HepG2 (cell line): Measurements from ENCODE around the gene ARG2.

ENCODE experiments used
- KLF13 ChIP-seq: sonication (generic); formaldehyde crosslinking; IDR thresholded peaks from 2 replicates; pipeline ENCODE4 v1.4.0; 2020; ENCODE audit warnings: mild to moderate bottlenecking, missing genetic modification reagents
- MTA1 ChIP-seq: sonication (generic); formaldehyde crosslinking; IDR thresholded peaks from 2 replicates; pipeline ENCODE4 v1.4.0; 2020; ENCODE audit warnings: missing genetic modification reagents, mild to moderate bottlenecking, borderline replicate concordance
- TF ChIP-seq, protein P1 (sequence below): sonication (generic); formaldehyde crosslinking; IDR thresholded peaks from 2 replicates; pipeline ENCODE4 v1.5.0; 2020; ENCODE audit warnings: mild to moderate bottlenecking, missing genetic modification reagents, moderate library complexity

DNA sequence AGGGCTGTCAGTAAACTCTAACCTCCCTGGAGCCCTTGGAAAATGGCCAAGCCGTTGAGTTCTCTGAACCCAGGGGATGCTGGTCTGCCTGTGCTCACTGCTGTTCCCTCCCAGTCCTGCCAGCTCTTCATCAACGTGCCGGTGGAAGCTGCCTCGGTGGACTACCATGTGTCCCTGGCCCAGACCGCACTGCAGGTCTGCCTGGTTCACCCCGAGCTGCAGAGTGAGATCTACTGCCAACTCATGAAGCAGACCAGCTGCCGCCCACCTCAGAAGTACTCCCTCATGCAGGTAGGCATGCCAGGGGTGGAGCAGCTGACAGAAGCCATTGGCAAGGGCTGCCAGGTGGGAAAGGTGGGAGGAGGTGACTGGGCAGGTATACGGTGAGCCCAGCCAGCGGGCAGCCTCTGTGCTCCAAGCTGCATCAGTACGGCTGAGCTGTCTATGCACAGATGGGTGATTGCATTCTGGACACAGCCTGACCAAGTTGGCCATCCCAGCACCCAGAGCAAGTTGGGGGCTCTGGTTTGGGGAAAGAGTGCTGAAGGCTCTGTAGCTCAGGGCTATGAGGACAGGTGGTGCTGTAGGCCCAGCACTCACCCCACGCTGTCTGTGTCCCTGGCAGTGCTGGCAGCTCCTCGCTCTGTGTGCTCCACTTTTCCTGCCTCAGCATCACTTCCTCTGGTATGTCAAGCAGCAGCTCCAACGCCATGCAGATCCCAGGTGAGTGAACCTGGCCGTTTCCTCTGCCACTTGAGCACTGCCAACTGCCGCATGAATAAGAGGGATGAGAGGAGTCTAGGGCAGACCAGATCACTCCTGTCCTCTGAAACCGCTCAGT is 41.6 kb upstream of the ARG2 start:
- TF ChIP-seq KLF13 (CRISPR knock-in tag) = no peak
- no peak for TF ChIP-seq MTA1 (CRISPR knock-in tag)
- TF ChIP-seq, protein P1, sequence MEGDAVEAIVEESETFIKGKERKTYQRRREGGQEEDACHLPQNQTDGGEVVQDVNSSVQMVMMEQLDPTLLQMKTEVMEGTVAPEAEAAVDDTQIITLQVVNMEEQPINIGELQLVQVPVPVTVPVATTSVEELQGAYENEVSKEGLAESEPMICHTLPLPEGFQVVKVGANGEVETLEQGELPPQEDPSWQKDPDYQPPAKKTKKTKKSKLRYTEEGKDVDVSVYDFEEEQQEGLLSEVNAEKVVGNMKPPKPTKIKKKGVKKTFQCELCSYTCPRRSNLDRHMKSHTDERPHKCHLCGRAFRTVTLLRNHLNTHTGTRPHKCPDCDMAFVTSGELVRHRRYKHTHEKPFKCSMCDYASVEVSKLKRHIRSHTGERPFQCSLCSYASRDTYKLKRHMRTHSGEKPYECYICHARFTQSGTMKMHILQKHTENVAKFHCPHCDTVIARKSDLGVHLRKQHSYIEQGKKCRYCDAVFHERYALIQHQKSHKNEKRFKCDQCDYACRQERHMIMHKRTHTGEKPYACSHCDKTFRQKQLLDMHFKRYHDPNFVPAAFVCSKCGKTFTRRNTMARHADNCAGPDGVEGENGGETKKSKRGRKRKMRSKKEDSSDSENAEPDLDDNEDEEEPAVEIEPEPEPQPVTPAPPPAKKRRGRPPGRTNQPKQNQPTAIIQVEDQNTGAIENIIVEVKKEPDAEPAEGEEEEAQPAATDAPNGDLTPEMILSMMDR = no peak
